Stimulated activated effector memory CD8-positive, alpha-beta T cell treated with anti-CD3 and anti-CD28 coated beads, Interleukin-12 subunit alpha, Interleukin-12 subunit beta, amount 100 ng/mL, for 72 hours (primary cell): ENCODE results near the gene CEP350.
A peak's percentile ranks its signal among the peaks of the same experiment; 100 is the strongest.

Experiments used
- ATAC-seq: fragments of 150-1000 bp; cut with Tn5 transposase; 2 replicates; pipeline ENCODE4 v1.10.0; 2021
- DNase-seq, 2 donors: peaks; one replicate each; pipeline ENCODE4 v3.0.0; 2021 to 2022; ENCODE audit warnings: low spot score in 2 of 2
- H3K27ac Mint-ChIP-seq: one replicate; pipeline ENCODE4 v1.8.0; 2022; ENCODE audit warnings: mild to moderate bottlenecking, mixed read lengths
- H3K36me3 Mint-ChIP-seq: one replicate; pipeline ENCODE4 v1.8.0; 2022; ENCODE audit warnings: mild to moderate bottlenecking, mixed read lengths
- H3K4me1 Mint-ChIP-seq: one replicate; pipeline ENCODE4 v1.8.0; 2022; ENCODE audit warnings: mixed read lengths
- H3K4me3 Mint-ChIP-seq: one replicate; pipeline ENCODE4 v1.8.0; 2022; ENCODE audit warnings: mild to moderate bottlenecking, mixed read lengths
- H3K9me3 Mint-ChIP-seq: one replicate; pipeline ENCODE4 v1.8.0; 2022; ENCODE audit warnings: mixed read lengths

The CEP350 gene

DNA sequence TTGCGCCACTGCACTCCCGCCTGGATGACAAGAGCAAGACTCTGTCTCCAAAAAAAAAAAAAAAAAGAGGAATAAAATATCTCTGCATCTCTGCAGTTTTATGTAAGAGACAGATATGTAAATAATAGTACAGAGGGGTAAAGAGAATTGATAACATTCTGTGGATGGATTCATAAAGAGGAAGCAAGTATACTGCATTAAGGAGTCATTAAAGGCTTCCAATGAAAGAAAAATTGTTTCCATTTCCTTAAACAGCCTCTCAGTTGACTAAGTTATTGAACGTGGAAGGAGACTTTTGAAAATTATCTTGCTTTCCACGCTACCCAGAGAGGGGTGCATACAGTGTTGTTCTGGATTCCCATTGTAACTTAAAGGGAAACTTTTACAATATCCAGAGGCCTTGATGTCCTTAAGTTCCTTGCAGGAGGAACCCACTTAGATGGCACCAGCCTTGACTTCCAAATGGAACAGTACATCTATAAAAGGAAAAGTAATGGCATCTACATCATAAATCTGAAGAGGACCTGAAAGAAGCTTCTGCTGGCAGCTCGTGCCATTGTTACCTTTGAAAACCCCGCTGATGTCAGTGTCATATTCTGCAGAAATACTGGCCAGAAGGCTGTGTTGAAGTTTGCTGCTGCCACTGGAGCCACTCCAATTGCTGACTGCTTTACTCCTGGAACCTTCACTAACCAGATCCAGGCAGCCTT is 13.8 kb downstream of the CEP350 start:
- H3K4me3 Mint-ChIP-seq = no peak overlapping the region
- no peaks in the 10 kb centered on the region for H3K36me3 Mint-ChIP-seq
- H3K4me1 Mint-ChIP-seq = peaks cover 56% of the 10 kb centered on the region

DNA sequence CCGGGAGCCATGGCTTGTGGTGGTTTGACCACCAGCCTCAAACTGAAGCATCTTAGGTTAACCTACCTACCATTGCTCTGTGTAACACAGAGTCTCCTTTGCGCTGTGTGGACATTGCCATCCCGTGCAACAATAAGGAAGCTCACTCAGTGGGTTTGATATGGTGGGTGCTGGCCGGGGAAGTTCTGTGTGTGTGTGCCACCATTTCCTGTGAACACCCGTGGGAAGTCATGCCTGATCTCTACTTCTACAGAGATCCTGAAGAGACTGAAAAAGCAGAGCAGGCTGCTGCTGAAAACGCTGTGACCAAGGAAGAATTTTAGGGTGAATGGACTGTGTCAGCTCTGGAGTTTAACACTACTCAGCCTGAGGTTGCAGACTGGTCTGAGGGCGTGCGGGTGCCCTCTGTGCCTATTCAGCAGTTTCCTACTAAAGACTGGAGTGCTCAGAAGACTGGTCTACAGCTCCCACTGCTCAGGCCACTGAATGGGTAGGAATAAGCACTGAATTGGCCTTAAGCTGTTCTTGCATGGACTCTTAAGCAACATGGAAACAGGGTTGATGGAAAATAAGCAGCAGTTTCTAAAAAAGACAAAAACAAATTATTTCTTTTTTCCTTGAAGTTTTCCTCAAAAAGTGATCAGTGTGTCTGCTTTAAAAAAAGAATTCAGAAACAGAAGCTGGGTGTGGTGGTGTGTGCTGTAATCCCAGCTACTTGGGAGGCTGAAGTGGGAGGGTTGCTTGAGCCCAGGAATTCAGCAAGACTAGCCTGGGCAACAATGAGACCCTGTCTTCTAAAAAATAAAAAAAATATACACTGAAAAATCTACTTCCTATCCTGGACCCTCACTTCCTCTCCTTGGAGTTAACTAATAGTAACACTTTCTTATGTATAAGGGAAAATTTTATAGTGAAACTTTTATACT is 14.6 kb downstream of the CEP350 start:
- no peaks in the 10 kb centered on the region for H3K9me3 Mint-ChIP-seq

More for the DNA sequence above, 13.8 kb downstream of the CEP350 start:
- Mint-ChIP-seq H3K9me3 (no peaks in the 10 kb centered on the region), H3K27ac (no peak overlapping the region)
- ATAC-seq = no peak
- DNase-seq = no peak

DNA sequence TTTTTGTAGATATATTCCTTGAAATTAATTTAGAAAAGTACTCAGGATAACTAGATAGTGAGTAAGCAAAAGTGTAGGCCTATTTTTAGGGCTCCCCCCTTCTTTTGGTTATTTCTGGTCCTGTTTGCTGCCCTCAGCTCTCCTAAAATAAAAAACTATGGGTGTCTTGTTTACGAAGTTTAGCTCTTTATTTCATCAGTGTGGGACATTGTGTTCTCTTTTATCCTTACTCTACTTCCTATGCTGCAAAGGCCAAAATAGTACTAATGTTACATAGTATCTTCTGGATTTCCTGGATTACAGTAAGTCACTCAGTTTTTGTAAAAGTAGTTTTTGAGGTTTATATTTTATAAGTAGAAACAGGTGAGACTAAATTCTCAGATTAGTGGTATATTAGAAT is 15.4 kb downstream of the CEP350 start:
- DNase-seq (no peak), ATAC-seq (no peak)
- Mint-ChIP-seq H3K27ac (no peak overlapping the region), H3K4me1 (peaks cover 56% of the 10 kb centered on the region), H3K4me3 (no peak overlapping the region), H3K9me3 (no peaks in the 10 kb centered on the region), H3K36me3 (no peaks in the 10 kb centered on the region)

More for the DNA sequence above, 14.6 kb downstream of the CEP350 start:
- DNase-seq = no peak
- H3K4me3 Mint-ChIP-seq = no peak overlapping the region
- peaks cover 56% of the 10 kb centered on the region for H3K4me1 Mint-ChIP-seq
- H3K27ac Mint-ChIP-seq = no peak overlapping the region
- ATAC-seq = peak; percentile 39
- no peaks in the 10 kb centered on the region for H3K36me3 Mint-ChIP-seq

DNA sequence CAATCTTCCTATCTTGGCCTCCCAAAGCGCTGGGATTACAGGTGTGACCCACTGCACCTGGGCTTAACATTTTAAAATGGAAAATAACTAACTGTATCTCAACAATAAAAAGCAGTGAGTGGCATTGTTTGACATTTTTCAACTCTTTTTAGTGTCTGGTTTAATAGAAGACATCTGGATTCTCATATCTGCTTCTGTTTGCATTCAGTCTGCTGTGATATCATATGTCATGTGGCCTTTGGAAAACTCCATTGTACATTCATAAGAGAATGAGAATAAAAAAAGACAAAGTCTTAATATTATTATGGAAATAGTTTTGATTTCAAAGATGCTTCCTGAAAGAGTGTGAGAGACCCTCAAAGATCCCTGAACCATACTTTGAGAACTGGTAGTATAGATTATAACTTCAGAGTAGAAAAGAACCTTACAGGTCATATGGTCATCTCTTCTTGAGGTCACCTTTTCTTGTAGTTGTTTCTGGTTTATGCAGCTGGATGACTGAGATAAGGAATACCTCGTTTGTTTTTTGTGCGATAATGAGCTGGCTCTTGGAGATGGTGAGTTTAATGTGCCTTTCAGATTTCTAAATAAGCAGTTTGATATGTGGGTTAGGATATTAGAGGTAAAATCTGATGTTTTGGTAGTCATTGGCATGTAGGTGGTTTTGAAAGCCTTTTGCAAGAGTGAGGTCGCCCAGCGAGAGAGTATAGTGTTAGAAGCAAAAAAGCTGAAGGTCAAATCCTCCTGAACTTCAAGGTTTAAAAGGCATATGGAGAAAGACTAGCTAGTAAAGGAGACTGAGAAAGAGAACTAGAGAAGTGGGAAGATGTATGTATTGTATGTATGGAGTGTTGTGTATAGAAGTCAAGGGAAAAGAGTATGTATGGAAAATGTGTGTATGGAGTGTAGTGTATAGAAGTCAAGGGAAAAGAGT is 17.2 kb downstream of the CEP350 start:
- no peak overlapping the region for H3K4me3 Mint-ChIP-seq
- peaks cover 61% of the 10 kb centered on the region for H3K4me1 Mint-ChIP-seq
- H3K27ac Mint-ChIP-seq = no peak overlapping the region

DNA sequence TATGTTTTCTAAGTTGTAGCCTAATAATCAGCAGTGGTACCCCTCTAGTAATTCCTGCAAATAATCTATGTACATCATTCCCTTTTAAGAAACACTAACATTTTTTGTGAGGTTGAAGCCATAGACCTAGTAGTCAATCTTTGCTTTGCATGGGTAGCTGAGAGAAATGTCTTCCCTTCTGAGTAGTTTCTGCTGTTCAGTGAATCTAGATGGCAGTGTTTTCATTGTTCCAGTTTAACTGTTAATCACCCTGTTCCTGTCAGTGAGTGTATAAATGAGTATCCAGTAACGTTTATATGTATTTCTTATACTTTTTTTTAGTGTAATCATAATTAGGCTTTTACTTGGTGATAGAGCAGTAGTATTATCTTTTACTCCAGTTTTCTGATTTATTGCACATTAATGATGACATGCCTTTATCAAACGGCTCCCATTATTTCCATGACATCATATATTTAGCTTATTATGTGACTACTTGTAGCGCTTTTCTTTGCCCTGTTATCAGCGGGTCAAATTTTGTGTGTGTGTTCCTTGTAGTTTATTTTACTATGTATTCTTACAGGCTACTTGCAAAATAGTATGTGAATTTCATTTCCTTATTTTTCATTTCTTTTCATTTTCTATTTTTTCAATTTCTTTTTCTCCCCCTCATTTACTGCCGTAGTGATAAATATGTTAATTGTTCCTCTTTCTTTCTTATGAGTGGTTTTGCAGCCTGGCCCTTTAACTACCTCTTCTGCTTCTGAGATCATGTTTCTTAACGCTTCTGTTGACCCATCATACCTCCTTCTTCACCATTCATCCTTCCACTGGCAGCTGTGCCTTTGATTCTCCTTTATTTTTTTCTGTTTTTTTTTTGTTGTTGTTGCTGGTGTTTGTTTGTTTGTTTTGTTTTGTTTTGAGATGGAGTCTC is 18.8 kb downstream of the CEP350 start:
- no peak for ATAC-seq
- DNase-seq = no peak
- no peaks in the 10 kb centered on the region for H3K36me3 Mint-ChIP-seq
- H3K27ac Mint-ChIP-seq = no peak overlapping the region
- H3K4me1 Mint-ChIP-seq = peaks cover 63% of the 10 kb centered on the region
- H3K9me3 Mint-ChIP-seq = no peaks in the 10 kb centered on the region
- no peak overlapping the region for H3K4me3 Mint-ChIP-seq

More for the DNA sequence above, 17.2 kb downstream of the CEP350 start:
- no peak for ATAC-seq
- Mint-ChIP-seq H3K36me3 (no peaks in the 10 kb centered on the region), H3K9me3 (no peaks in the 10 kb centered on the region)
- DNase-seq = no peak

DNA sequence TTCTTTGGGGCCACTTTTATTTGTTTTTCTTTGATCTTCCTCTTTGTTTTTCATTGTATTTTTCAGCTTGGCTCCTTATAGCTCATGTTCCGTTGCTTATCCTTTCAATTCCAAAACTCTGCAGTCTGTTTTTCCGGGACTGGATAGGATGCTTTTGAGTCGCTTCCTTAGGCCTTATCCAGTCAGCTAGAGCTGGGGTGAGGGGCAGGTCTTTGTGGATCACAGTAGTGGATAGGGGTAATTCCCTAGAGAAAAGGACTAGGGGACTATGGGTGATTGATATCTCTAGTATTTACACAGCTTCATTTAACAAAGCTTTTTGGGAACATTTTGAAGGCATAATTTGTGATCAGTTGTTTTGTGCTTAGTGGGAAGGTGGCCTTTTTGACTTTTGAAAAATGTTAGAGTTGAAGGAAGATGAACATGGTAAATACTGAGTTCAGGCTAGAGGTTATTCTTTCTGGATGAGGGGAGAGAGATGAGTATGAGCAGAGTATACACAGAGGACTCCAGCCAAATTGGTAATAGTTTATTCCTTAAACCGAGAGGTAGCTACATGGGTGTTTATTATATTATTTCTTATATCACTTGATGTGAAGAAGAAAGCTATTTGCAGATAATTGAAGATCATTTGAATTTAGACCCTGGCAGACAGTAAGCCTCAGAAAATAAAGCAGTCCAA is 22.5 kb downstream of the CEP350 start:
- no peak for ATAC-seq
- H3K4me1 Mint-ChIP-seq = peaks cover 57% of the 10 kb centered on the region
- no peak for DNase-seq
- no peak overlapping the region for H3K27ac Mint-ChIP-seq
- no peaks in the 10 kb centered on the region for H3K9me3 Mint-ChIP-seq
- no peak overlapping the region for H3K4me3 Mint-ChIP-seq
- no peaks in the 10 kb centered on the region for H3K36me3 Mint-ChIP-seq

DNA sequence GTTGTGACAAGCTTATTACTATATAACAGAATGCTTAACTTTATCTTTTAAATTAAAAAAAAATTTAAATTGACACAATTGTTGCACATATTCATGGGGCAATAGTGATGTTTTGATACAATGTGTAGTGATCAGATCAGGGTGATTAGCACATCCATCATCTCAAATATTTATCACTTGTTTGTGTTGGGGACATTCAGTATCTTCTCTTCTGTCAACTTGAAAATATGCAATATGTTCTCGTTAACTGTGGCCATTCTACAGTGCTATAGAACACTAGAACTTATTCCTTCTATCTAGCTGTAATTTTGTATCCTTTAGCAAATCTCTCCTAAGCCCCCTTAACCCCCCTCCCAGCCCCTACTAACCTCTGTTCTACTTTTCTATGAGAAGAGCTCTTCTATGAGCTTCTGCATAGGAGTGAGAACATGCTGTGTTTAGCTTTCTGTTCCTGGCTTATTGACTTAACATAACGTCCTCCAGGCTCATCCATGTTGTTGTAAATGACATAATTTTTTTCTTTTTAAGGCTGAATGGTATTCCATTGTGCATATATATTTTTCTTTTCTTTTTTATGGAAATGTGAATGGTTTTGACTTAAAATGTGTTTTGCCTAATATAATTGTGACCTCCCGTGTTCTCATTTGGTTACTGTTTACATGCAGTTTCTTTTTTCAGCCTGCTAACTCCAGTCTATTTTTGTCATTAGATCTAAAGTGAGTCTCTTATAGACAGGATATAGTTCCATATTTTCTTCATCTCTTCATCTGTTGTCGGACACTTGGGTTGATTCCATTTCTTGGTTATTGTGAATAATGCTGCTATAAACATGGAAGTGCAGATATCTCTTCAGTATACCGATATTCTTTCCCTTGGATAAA is 23.8 kb downstream of the CEP350 start:
- Mint-ChIP-seq H3K9me3 (no peaks in the 10 kb centered on the region), H3K4me1 (peaks cover 52% of the 10 kb centered on the region), H3K27ac (no peak overlapping the region), H3K4me3 (no peak overlapping the region), H3K36me3 (no peaks in the 10 kb centered on the region)
- DNase-seq (no peak), ATAC-seq (no peak)

DNA sequence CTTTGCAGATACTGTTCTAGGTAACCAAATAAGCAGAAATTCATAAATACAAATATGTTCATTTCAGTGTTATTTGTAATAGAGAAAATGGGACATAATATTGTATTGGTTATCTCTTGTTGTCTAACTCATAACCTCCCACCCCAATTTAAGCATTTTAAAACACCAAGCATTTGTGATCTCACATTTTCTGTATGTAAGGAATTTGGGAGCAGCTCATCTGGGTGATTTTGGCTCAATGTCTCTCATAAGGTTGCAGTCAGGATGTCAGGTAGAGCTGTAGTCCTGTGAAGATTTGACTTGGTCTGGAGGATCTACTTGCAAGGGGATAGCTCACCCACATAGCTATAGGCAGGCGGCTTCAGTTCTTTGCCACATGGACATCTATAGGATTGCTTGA is 29.5 kb downstream of the CEP350 start:
- peaks cover 35% of the 10 kb centered on the region for H3K4me1 Mint-ChIP-seq
- no peak overlapping the region for H3K4me3 Mint-ChIP-seq
- no peak overlapping the region for H3K27ac Mint-ChIP-seq
- peaks cover 15% of the 10 kb centered on the region for H3K36me3 Mint-ChIP-seq
- DNase-seq = no peak
- ATAC-seq = no peak
- no peaks in the 10 kb centered on the region for H3K9me3 Mint-ChIP-seq

DNA sequence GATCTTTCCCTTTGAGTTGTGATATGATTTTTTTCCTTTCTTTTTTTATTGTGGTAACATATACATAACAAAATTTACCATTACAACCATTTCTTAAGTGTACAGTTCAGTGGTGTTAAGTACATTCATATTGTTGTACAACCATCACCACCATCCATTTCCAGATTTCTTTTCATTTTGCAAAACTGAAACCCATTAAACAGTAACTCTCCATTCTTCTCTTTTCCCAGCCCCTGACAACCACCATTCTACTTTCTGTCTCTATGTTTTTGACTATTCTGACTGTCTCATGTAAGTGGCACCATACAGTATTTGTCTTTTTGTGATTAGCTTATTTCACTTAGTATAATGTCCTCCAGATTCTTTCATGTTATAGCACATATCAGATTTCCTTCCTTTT is 30.3 kb downstream of the CEP350 start:
- peak; percentile 46 for ATAC-seq
- Mint-ChIP-seq H3K4me3 (no peak overlapping the region), H3K9me3 (no peaks in the 10 kb centered on the region), H3K27ac (no peak overlapping the region), H3K4me1 (peaks cover 26% of the 10 kb centered on the region), H3K36me3 (peaks cover 23% of the 10 kb centered on the region)
- DNase-seq = no peak

DNA sequence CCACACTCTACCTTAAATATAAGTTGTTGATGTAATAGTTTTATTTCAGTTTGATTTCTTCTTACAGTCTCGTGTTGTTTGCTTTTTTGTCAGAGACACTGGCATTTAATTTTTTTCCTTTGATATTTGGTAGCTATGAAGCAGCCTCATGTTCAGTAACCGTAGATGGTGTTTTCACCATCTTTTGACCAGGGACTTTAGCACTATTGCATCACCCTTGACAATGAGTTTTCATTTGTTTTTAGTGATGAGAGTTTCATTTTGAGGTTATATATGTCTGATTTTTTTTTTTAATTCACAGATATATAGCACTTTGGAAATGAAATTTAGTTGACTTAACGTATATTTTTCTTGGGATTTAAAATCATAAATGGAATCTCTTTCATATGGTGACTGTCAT is 36.2 kb downstream of the CEP350 start:
- ATAC-seq = no peak
- peaks cover 68% of the 10 kb centered on the region for H3K36me3 Mint-ChIP-seq
- H3K4me1 Mint-ChIP-seq = peaks cover 2% of the 10 kb centered on the region
- H3K9me3 Mint-ChIP-seq = no peaks in the 10 kb centered on the region
- DNase-seq = no peak
- no peak overlapping the region for H3K4me3 Mint-ChIP-seq
- H3K27ac Mint-ChIP-seq = no peak overlapping the region

DNA sequence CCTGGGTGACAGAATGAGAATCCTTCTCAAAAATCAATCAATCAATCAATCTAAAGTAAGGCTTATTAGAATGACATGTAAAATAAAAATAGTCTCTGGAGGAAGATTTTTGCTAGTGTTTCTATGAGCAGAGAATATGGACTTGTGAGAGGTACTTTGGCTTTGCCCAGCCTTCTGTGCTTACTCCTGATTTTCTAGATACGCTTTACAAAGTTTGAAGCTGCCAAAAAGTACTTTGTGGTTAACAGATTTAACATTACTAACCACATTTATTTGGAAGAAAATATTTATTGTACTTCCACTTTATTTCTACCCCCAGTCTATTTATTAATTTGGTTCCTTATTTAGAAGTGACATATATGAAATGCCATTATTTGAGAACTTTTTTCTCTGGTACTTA is 41.0 kb downstream of the CEP350 start:
- Mint-ChIP-seq H3K36me3 (peaks cover 82% of the 10 kb centered on the region), H3K27ac (no peak overlapping the region), H3K9me3 (no peaks in the 10 kb centered on the region), H3K4me3 (no peak overlapping the region), H3K4me1 (no peaks in the 10 kb centered on the region)
- DNase-seq (no peak), ATAC-seq (no peak)

DNA sequence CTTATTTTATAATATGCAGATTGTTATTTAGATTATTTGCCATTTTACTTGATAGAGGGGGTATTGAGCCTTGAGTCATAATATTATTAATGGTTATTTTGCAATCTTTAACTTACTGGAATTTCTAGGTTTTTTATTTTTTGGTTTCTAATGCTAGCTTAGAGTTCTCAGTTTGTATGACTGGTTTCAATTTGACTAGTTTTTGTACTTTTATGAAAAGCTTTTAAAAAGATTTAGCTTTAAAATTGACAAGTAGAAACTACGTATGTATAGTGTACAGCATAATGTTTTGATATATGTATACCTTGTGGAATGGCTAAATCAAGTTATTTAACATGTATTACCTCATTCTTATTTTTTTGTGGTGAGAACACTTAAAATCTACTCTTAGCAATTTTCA is 41.5 kb downstream of the CEP350 start:
- no peak overlapping the region for H3K4me3 Mint-ChIP-seq
- H3K36me3 Mint-ChIP-seq = peaks cover 76% of the 10 kb centered on the region
- no peak overlapping the region for H3K27ac Mint-ChIP-seq
- H3K9me3 Mint-ChIP-seq = no peaks in the 10 kb centered on the region
- H3K4me1 Mint-ChIP-seq = no peaks in the 10 kb centered on the region
- ATAC-seq (no peak), DNase-seq (no peak)

DNA sequence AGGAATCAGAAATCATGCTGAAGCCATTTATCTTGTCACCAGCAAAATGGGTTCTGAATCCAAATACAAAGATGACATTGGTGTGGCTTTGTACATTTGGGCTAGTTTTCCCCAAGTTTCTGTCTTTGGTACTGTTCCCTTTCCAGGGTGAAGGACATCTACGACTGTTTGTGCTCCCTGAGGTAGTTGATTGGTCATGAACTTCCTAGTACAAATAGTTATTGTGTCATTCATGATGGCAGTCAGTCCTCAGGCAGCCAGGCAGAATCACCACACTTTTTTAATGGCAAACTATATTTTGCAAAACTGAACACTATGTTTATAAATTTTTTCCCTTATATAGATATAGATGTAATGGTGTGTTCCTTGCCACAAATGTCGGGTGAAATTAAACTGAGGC is 46.0 kb downstream of the CEP350 start:
- Mint-ChIP-seq H3K4me3 (no peak overlapping the region), H3K27ac (no peak overlapping the region), H3K9me3 (no peaks in the 10 kb centered on the region), H3K4me1 (peaks cover 6% of the 10 kb centered on the region), H3K36me3 (peaks cover 41% of the 10 kb centered on the region)
- no peak for ATAC-seq
- no peak for DNase-seq
